K562 (cell line): Measurements from ENCODE around the gene SLC26A2. TPM values are rescaled to one million over a fixed set of nuclear protein-coding genes. Genes with fewer than 3 reads are reported as not detected.

Experiments
- CBFA2T2 ChIP-seq: fragments of 450-650 bp; conservative IDR thresholded peaks from 2 replicates; pipeline ENCODE4 v1.6.1; 2017; ENCODE audit warnings: mild to moderate bottlenecking
- COPS2 ChIP-seq: fragments of 450-650 bp; conservative IDR thresholded peaks from 2 replicates; pipeline ENCODE4 v1.6.1; 2016; ENCODE audit warnings: mild to moderate bottlenecking, moderate library complexity
- ELK3 ChIP-seq: fragments of 450-650 bp; formaldehyde crosslinking; IDR thresholded peaks from 2 replicates; pipeline ENCODE4 v1.4.0; 2020; ENCODE audit warnings: mild to moderate bottlenecking
- HDGF ChIP-seq: fragments of 450-650 bp; IDR thresholded peaks from 2 replicates; pipeline ENCODE4 v1.6.1; 2016
- HNRNPH1 ChIP-seq: fragments of 200-400 bp; formaldehyde crosslinking; optimal IDR thresholded peaks from 2 replicates; pipeline ENCODE3; 2017; ENCODE audit warnings: low read depth, mild to moderate bottlenecking, low read length, moderate library complexity
- ILK ChIP-seq: fragments of 450-650 bp; IDR thresholded peaks from 2 replicates; pipeline ENCODE4 v1.6.1; 2016; ENCODE audit warnings: missing genetic modification characterization, low read depth, mild to moderate bottlenecking, missing compliant biosample characterization, moderate library complexity, borderline replicate concordance
- KDM5B ChIP-seq: fragments of 200-600 bp; sonication (generic); IDR thresholded peaks from 2 replicates; pipeline ENCODE4 v1.6.1; 2012; ENCODE audit warnings: low read depth, mild to moderate bottlenecking, moderate library complexity, low read length, control low read depth, inconsistent platforms; ENCODE audit not compliant: insufficient replicate concordance
- SMARCA4 ChIP-seq: fragments of 450-650 bp; IDR thresholded peaks from 2 replicates; pipeline ENCODE4 v1.6.1; 2016
- SMARCE1 ChIP-seq: fragments of 450-650 bp; IDR thresholded peaks from 2 replicates; pipeline ENCODE4 v1.7.1; 2016; ENCODE audit warnings: mild to moderate bottlenecking
- TFAP4 ChIP-seq: sonication (generic); formaldehyde crosslinking; IDR thresholded peaks from 2 replicates; pipeline ENCODE4 v1.8.0; 2022; ENCODE audit warnings: missing genetic modification reagents, mild to moderate bottlenecking, moderate library complexity, borderline replicate concordance
- ZBTB33 ChIP-seq: sonication (generic); formaldehyde crosslinking; IDR thresholded peaks from 2 replicates; pipeline ENCODE4 v1.8.1; 2023; ENCODE audit warnings: mild to moderate bottlenecking, missing genetic modification reagents
- ZFP30 ChIP-seq: fragments of 250-450 bp; sonication (Bioruptor Pico); IDR thresholded peaks from 2 replicates; pipeline ENCODE4 v1.8.0; 2022; ENCODE audit warnings: moderate library complexity, mild to moderate bottlenecking, inconsistent platforms, borderline replicate concordance
- ZFPM2 ChIP-seq: fragments of 250-450 bp; sonication (Bioruptor Pico); IDR thresholded peaks from 2 replicates; pipeline ENCODE4 v1.5.1; 2022; ENCODE audit warnings: mild to moderate bottlenecking
- ZMIZ1 ChIP-seq, 2 experiments: fragments of 150-350 bp in 1 of 2; IDR thresholded peaks; 2 replicates each; pipeline ENCODE4 v1.6.1; 2012 to 2016; ENCODE audit warnings: low read depth in 2 of 2, low read length in 2 of 2, mild to moderate bottlenecking in 1 of 2, moderate library complexity in 1 of 2
- ZNF518B ChIP-seq: fragments of 250-450 bp; sonication (Bioruptor Pico); IDR thresholded peaks from 2 replicates; pipeline ENCODE4 v1.5.0; 2021; ENCODE audit warnings: mild to moderate bottlenecking, moderate library complexity
- polyA plus RNA-seq, 8 experiments: library from polyadenylated mRNA; depleted of rRNA in 4 of 8; stranded (reverse) in 5 of 8; unstranded in 3 of 8; fragments of >200 nt; fragmentation: Nextera tagmentation in 2 of 8; fragmentation: Illumina TruSeq in 1 of 8; extraction: Ambion mirVana in 2 of 8; extraction: Trizol in 1 of 8; gene quantifications; 2 replicates each; pipeline versions ENCODE4 v1.2.1 to v1.2.3, GENCODE V29; 2011 to 2014; ENCODE audit warnings: inconsistent platforms in 1 of 8, missing spikeins in 1 of 8
- total RNA-seq, 7 experiments: library from RNA; depleted of rRNA in 6 of 7; stranded (reverse); fragments of >200 nt in 6 of 7; fragmentation: Illumina TruSeq in 2 of 7; extraction: Trizol in 2 of 7; gene quantifications; 2 replicates each; pipeline versions ENCODE4 v1.2.1 to v1.2.3, GENCODE V29; 2011 to 2021; ENCODE audit warnings: low replicate concordance in 1 of 7

SLC26A2 gene
- total and polyA plus RNA-seq, 9 of the 15 experiments (the other 6 are each of a cell fraction or from before 2014, with no cell fraction given) = 1.1 to 6.3 (median 3.6) TPM

GRCh38 chr5:150000256-150000989, 39.9 kb downstream of the SLC26A2 start, which contains the start of the genes HMGXB3 and TIGD6 (continued):
- TF ChIP-seq TFAP4 (CRISPR knock-in tag) (peak; percentile 86), HNRNPH1 (no peak), KDM5B (peak; percentile 82), CBFA2T2 (peak; percentile 29), ILK (tag) (no peak), SMARCA4 (no peak), ZFP30 (CRISPR knock-in tag) (no peak), ZNF518B (no peak), HDGF (no peak), SMARCE1 (no peak), COPS2 (no peak), ZBTB33 (CRISPR knock-in tag) (peak; percentile 60), ELK3 (CRISPR knock-in tag) (no peak), ZMIZ1 (IDR thresholded peaks at IDR 0.05; ENCODE audit: low read depth in 2 of 2, low read length in 2 of 2) (no peak), ZFPM2 (CRISPR knock-in tag) (no peak)
